GM19328 (cell line): ENCODE data around the gene SLC22A7.

Experiments used
- ATAC-seq: cut with Tn5 transposase; IDR thresholded peaks from one replicate; pipeline ENCODE4 v1.9.1; 2021; ENCODE audit warnings: mild to moderate bottlenecking, moderate library complexity; ENCODE audit not compliant: unreplicated experiment

SLC22A7 gene

GRCh38 chr6:43282636-43283513 is 15.2 kb upstream of the SLC22A7 start:
- no peak for ATAC-seq

- ATAC-seq = no peak
Observed at GRCh38 chr6:43283514-43283901, 14.6 kb upstream of the SLC22A7 start.

- ATAC-seq = no peak
Observed at GRCh38 chr6:43283905-43284304, 14.2 kb upstream of the SLC22A7 start.

DNA sequence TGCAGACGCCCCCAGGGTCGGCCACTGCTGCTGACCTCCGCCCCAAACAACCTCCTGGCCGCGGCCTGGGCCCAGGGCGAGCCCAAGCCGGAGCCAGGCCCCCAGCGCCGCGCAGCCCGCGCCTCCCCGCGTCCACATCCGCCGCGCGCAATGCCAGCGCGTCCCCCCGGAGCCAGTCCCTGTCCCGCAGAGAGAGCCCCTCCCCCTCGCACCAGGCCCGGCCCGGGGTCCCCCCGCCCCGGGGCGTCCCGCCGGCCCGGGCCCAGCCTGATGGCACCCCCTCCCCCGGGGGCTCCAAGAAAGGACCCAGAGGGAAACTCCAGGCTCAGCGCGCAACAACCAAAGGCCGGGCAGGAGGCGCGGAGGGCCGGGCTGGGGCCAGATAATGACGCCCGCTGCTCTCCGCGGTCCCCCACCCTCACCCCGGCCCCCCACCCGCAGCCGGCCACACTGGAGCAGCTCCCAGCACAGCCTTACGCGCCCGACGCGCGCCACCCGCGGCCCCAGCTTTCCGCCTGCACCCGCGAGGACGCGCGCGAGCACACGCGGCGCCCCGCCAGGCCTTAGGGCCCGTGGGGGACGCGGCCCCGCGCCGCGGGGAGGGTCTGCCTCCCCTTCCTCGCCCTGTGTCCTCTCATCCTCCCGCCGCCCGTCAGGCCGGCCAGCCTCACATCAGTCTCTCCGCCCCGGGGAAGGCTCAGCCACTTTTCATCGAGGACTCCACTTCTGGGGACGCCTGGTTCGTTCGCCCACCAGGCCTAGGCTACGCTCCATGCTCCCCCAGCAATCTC is 12.9 kb upstream of the SLC22A7 start:
- no peak for ATAC-seq

DNA sequence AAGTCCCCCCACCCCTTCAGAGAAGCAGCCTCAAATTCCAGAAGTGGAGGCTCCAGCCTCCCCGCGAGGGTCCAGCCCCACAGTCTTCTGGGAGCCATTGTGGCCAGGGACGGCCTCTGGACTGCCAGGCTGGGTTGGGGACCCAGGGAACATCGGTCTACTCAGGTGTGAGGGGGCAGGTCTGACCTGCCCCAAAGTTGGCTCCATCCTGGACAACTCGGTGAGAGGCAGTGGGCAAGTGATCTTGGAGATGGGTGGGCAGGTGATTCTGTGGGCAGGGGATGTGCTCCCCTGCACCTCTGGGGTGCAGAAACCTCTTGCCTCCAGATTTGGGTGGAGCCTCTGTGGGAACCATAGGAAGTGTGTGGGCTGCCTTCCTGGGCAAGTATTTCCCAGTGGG is 12.2 kb upstream of the SLC22A7 start:
- no peak for ATAC-seq

DNA sequence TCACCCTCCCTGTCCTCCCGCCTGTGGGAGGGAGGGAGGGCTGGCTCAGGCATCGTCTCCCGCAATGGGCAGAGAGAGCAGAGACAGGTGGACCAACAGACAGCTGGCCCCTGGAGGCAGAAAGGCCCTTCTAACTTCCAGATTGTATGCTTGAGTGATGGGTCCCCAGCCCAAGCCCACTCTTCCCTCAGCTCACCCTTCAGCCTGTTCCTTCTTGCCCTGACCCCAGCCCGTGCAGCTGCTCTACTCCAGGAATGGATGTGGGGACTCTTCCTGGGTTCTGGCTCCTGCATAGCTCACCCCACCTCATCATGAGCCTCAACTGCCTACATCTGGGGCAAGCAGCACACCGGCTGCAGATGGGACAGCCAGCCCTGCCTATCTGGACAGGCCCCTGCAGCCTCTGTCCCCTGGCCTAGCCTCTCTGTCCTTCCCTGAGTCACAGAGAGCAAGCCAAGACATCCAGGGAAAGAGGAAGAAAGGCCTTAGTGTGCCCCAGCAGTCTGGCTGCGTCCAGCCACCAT is 11.5 kb upstream of the SLC22A7 start:
- ATAC-seq = no peak

- ATAC-seq = no peak
Observed at GRCh38 chr6:43286980-43287716, 10.9 kb upstream of the SLC22A7 start.

GRCh38 chr6:43287717-43288679 is 10.1 kb upstream of the SLC22A7 start:
- no peak for ATAC-seq

- no peak for ATAC-seq
Observed at GRCh38 chr6:43290339-43290904, 7.6 kb upstream of the SLC22A7 start.

DNA sequence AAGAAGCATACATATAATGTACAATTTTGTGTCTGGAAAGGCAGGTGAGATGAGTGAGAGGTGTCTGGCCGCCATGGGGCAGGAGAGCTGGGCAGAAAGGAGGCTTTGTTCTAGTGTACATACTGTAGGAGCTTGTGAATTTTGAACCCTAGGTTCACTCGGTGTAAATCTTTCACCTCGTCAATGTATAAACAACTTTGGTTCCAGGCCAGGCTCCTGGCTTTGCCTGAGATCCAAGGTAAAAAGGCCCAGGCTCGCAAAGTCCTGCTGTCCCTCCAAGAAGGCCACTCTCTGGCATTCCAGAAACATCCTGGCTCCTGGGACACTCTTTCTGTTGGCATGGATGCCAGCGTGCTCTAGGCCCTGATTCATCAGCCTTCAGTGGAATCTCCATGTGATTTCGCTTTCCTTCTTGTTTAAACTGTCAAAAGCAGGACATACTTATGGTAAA is 7.1 kb upstream of the SLC22A7 start:
- no peak for ATAC-seq

- no peak for ATAC-seq
Observed at GRCh38 chr6:43291708-43292107, 6.4 kb upstream of the SLC22A7 start.

DNA sequence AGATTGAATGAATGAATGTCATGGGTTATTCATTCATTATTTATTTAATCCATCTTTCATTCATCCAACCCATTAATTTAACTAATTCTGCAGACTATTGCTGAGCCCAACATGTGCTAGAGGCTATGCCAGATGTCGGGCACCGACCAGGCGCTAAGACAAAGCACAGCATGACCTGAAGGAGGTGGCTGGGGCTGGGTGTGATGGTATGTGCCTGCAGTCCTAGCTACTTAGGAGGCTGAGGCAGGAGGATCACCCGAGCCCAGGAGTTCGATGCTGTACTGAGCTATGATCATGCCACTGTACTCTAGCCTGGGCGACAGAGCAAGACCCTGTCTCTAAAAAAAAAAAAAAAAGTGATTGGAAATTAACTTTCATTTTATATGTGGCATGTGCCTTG is 5.7 kb upstream of the SLC22A7 start:
- ATAC-seq = no peak

DNA sequence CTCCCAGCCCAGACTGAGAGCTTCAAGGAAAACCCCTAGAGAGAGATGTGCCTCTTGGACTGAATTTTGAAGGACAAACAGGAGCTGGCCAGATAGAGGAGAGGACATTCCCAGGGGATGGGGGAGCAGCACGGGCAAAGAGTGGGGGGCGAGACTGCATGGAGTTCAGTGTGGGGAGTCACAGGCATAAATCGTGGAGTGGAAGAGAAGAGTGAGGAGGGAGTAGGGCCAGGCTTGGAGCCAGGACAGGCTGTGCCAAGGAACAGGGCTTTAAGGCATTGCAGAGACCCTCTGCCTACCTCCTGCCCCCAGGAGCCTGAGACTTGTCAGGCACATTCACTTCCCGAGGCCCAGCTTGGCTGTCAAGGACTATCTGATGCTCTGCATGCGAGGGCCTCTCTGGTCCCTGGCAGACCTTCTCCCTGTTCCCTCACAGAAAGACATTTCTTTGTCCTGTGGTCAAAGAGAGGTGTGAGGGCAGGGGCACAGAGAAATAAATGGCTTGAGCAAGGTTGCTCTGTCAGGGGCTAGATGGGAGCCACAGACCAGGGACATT is 5.2 kb upstream of the SLC22A7 start:
- no peak for ATAC-seq

DNA sequence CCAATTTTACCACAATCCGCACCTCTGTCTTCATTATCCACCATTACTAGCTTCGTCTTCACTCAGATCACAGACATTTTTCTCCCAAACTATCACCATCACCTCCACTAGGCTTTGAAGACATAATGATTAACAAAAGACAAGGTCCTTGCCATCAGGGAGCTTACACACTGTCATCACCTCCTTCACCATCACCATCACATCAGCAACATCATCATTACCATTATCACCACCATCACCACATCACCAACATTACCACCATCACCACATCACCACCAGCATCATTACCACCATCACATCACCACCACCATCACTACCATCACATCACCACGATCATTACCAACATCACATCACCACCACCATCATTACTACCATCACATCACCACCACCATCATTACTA is 4.4 kb upstream of the SLC22A7 start:
- no peak for ATAC-seq

DNA sequence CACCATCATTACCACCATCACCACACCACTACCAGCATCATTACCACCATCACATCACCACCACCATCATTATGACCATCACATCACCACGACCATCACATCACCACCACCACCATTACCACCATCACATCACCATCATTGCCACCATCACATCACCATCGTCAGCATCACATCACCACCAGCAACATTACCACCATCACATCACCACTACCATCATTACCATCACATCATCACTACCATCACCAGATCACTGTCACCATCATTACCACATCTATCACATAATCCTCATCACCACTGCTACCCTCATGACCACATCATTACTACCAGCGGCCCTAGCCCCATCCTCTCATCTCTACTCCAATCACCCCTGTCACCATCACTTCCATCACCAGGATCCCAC is 3.5 kb upstream of the SLC22A7 start:
- ATAC-seq = no peak

- no peak for ATAC-seq
Observed at GRCh38 chr6:43295456-43295855, 2.6 kb upstream of the SLC22A7 start.

GRCh38 chr6:43296780-43297497 is 1.1 kb upstream of the SLC22A7 start:
- ATAC-seq = no peak

DNA sequence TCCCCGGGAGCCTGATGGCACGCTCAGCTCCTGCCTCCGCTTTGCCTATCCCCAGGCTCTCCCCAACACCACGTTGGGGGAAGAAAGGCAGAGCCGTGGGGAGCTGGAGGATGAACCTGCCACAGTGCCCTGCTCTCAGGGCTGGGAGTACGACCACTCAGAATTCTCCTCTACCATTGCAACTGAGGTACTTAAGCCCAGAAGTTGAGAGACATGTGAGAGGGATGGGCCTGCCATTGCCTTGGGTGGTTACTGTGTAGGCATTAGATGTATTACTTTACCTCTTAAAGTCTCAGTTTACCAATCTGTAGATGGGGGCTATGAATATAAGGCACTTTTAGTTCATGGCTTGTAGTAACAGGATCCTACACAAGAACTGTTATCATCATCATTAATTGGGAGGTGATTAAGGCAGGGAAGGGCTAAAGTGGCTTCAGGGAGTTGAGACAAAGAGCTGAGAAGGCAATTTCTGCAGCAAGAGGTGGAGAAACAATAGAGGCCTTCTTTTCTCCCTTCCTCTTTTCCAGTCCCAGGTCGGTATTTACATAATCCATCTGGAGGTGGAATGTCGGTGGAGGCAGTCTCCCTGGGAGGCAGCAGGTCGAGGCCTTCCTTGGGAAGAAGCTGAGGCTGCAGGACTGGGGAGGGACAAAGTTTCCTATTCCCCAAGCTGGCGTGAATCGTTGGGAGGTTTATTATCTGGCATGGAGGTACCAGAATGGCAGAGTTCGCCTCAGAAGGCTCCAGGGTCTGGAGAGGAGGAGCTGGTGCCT is 691 bp downstream of the SLC22A7 start:
- no peak for ATAC-seq
